DND-41 (cell line): ENCODE measurements around the gene MLYCD.

Experiments used
- CTCF ChIP-seq: IDR thresholded peaks from 2 replicates; pipeline ENCODE4 v1.5.1; 2012; ENCODE audit warnings: borderline replicate concordance, low read length, moderate library complexity, mild to moderate bottlenecking; ENCODE audit not compliant: poor library complexity, severe bottlenecking; ENCODE audit errors: extremely low read depth
- EZH2 ChIP-seq: IDR thresholded peaks from 3 replicates; pipeline ENCODE4 v1.6.1; 2012; ENCODE audit warnings: borderline replicate concordance, low read depth, mild to moderate bottlenecking, moderate library complexity, low read length, inconsistent platforms; ENCODE audit not compliant: severe bottlenecking

DNA sequence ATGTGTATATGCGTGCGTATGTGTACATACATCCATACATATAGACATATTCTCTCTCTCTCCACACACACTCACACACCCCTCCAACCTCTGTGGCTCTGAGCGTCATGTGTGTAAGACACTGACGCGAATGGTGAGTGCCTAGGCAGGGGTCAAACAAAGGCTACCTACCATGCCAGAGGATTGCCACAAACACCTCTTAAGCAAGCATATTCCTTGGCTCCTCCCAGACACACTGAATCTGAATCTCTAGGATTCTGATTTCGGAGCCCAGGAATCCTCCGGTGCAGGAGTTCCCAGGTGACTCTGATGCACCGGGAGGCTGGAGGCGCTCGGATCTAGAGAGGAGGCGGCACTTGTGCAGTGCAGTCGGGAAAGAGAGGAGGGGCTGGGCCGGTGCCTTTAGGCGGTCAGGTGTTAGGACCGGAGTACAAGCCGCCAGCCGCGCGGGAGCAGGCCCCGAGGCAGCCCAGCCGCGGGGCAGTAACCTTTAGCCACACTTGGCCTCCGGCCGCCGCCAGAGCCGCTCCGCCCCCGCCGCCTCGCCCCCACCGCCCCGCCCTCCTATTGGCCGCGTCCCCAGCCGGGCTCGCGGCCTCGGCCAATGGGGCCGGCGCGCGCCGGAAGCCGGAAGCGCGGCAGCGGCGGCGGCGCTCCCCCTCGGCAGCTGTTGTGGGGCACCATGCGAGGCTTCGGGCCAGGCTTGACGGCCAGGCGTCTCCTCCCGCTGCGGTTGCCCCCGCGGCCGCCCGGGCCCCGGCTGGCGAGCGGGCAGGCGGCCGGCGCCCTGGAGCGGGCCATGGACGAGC, at the start of gene MLYCD:
- no peak for TF ChIP-seq EZH2
- TF ChIP-seq CTCF: no peak
